Sigmoid colon (tissue), 7 donors: ENCODE results near the gene COL4A1. TPM values are rescaled to one million over a fixed set of nuclear protein-coding genes. Genes with fewer than 3 reads are reported as not detected.

Experiments used
- DNase-seq: peaks from one replicate; pipeline ENCODE4 v3.0.0-alpha.2; 2019
- H3K27ac ChIP-seq, 4 donors: fragments of 200-600 bp; sonication (generic); one replicate each; pipeline ENCODE4 v1.5.1; 2016 to 2019; ENCODE audit warnings: mild to moderate bottlenecking in 1 of 4
- H3K27me3 ChIP-seq, 3 donors: fragments of 200-600 bp; sonication (generic); one replicate each; pipeline ENCODE4 v1.5.1; 2019; ENCODE audit warnings: mild to moderate bottlenecking in 1 of 3
- H3K36me3 ChIP-seq, 4 donors: fragments of 200-600 bp; sonication (generic); one replicate each; pipeline ENCODE4 v1.5.1; 2016 to 2019
- H3K4me1 ChIP-seq, 4 donors: fragments of 200-600 bp; sonication (generic); one replicate each; pipeline ENCODE4 v1.5.1; 2017 to 2019
- H3K4me3 ChIP-seq, 4 donors: fragments of 200-600 bp; sonication (generic); one replicate each; pipeline ENCODE4 v1.5.1; 2017 to 2019; ENCODE audit warnings: mild to moderate bottlenecking in 2 of 4, moderate library complexity in 1 of 4
- H3K9me3 ChIP-seq, 4 donors: fragments of 200-600 bp in 3 of 4; sonication (generic) in 3 of 4; one replicate each; pipeline versions ENCODE4 v1.5.1 to v1.6.1; 2013 to 2019
- EP300 ChIP-seq, 4 donors: sonication (generic); formaldehyde crosslinking; IDR thresholded peaks; one replicate each; pipeline ENCODE4 v1.6.1; 2017; ENCODE audit warnings: antibody characterized with exemption in 4 of 4
- POLR2A ChIP-seq, 2 donors: fragments of 450-650 bp; IDR thresholded peaks; one replicate each; pipeline ENCODE4 v1.6.1; 2016; ENCODE audit warnings: antibody characterized with exemption in 2 of 2, mild to moderate bottlenecking in 2 of 2, moderate library complexity in 2 of 2
- POLR2AphosphoS5 ChIP-seq, 4 donors: sonication (generic); formaldehyde crosslinking; IDR thresholded peaks; one replicate each; pipeline ENCODE4 v1.6.1; 2017; ENCODE audit warnings: antibody characterized with exemption in 4 of 4
- WGBS, 2 donors: extraction: QIAGEN DNeasy Blood & Tissue Kit; methylation state at CpG; one replicate each; pipeline ENCODE4 v1.1.7; 2013; 5-methylcytosine and 5-hydroxymethylcytosine counted together
- intact Hi-C: fragments of 100-400 bp; cut with DNase I; formaldehyde crosslinking; loops from one replicate; pipeline ENCODE4 v1.15.1; 2023
- polyA plus RNA-seq, 3 donors: library from polyadenylated mRNA; stranded (reverse); fragments of 200-250 nt; gene quantifications; one replicate each; pipeline ENCODE4 v1.2.3, GENCODE V29; 2013
- total RNA-seq, 4 donors: library from RNA; depleted of rRNA; stranded (reverse); fragments of >200 nt; gene quantifications; one replicate each; pipeline ENCODE4 v1.1.0, GENCODE V29; 2016
- TF ChIP-seq, protein P1 (sequence below), 4 experiments: fragments of 450-650 bp in 3 of 4; fragments of 200-600 bp in 1 of 4; IDR thresholded peaks; one replicate each; pipeline ENCODE4 v1.5.1; 2016 to 2019; ENCODE audit warnings: antibody characterized with exemption in 4 of 4, mild to moderate bottlenecking in 3 of 4, moderate library complexity in 2 of 4
- donor health status: healthy with polysubstance abuse.
- donor health status: Bipolar disorder and iron deficiency.
- donor health status: healthy.

The COL4A1 gene
- total and polyA plus RNA-seq, 7 donors, result 9.2 to 598 (median 235) TPM

DNA sequence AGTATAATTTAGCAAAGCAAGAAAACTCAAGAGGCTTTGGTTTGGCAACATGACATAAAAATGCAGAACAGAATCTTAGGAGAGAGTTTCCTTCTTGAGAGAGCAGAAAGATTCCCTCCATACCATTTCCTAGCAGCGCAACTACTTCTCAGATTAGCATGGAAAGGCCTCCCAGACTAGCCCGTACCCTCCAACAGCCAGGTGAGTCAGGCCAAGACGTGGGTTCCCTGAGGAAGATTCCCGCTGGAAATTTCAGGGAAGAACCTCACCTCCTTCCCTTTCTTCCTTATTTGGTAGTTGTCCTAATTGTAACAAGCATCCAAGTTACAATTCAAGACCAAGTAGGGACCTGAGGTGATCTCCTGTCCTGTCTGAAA is 12.4 kb upstream of the COL4A1 start:
- H3K4me3 ChIP-seq, result no peak overlapping the region
- intact Hi-C loops, result no loop called here
- H3K27ac ChIP-seq, result peak overlapping the region; percentile 88 to 100 (median 94)

DNA sequence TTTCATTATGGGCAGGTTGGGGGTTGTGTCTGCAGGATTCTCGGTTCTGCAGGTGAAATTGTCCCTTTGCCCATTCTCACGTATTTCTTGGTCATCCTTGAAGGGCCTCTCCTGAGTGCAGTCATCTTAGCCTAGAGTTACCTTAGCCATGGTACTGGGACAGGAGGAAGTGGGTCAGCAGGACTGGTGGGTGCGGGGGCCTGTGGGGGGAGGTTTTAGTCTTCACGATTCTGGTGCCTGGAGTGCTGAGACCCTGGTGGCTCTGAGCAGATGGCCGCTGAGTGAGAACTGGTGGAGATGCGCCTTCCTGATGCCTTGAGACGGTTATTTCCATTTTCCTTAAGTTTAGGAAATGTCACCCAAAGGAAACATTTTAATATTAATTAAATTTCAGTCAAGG is 12.0 kb upstream of the COL4A1 start:
- H3K4me1 ChIP-seq, result peaks cover 0 to 99% (median 96%) of the 10 kb centered on the region in 4 donors
- no peaks in the 10 kb centered on the region for H3K9me3 ChIP-seq
- 78 to 79% methylated on average over 7 of the region's 7 CpGs for WGBS, 2 donors
- H3K4me3 ChIP-seq, result no peak overlapping the region
- DNase-seq, result no peak
- H3K27ac ChIP-seq, result peak overlapping the region; percentile 88 to 100 (median 94)
- intact Hi-C loops, result no loop called here
- peaks cover 0 to 17% (median 8%) of the 10 kb centered on the region in 4 donors for H3K36me3 ChIP-seq
- TF ChIP-seq EP300 (IDR thresholded peaks at IDR 0.05), result no peak
- no peak for TF ChIP-seq POLR2AphosphoS5 (IDR thresholded peaks at IDR 0.05)
- TF ChIP-seq POLR2A (IDR thresholded peaks at IDR 0.05), result no peak
- TF ChIP-seq, protein P1, sequence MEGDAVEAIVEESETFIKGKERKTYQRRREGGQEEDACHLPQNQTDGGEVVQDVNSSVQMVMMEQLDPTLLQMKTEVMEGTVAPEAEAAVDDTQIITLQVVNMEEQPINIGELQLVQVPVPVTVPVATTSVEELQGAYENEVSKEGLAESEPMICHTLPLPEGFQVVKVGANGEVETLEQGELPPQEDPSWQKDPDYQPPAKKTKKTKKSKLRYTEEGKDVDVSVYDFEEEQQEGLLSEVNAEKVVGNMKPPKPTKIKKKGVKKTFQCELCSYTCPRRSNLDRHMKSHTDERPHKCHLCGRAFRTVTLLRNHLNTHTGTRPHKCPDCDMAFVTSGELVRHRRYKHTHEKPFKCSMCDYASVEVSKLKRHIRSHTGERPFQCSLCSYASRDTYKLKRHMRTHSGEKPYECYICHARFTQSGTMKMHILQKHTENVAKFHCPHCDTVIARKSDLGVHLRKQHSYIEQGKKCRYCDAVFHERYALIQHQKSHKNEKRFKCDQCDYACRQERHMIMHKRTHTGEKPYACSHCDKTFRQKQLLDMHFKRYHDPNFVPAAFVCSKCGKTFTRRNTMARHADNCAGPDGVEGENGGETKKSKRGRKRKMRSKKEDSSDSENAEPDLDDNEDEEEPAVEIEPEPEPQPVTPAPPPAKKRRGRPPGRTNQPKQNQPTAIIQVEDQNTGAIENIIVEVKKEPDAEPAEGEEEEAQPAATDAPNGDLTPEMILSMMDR (IDR thresholded peaks at IDR 0.05), result no peak
- no peaks in the 10 kb centered on the region for H3K27me3 ChIP-seq

More for the DNA sequence above, 12.4 kb upstream of the COL4A1 start:
- Histone ChIP-seq H3K9me3 (no peaks in the 10 kb centered on the region), H3K36me3 (peaks cover 0 to 17% (median 8%) of the 10 kb centered on the region in 4 donors), H3K27me3 (no peaks in the 10 kb centered on the region), H3K4me1 (peaks cover 0 to 99% (median 96%) of the 10 kb centered on the region in 4 donors)
- TF ChIP-seq, protein P1 (IDR thresholded peaks at IDR 0.05), result no peak
- TF ChIP-seq POLR2A (IDR thresholded peaks at IDR 0.05) (no peak), POLR2AphosphoS5 (IDR thresholded peaks at IDR 0.05) (no peak), EP300 (IDR thresholded peaks at IDR 0.05) (no peak)
- DNase-seq, result no peak
- 76% methylated on average over 4 of the region's 4 CpGs for WGBS, 2 donors

DNA sequence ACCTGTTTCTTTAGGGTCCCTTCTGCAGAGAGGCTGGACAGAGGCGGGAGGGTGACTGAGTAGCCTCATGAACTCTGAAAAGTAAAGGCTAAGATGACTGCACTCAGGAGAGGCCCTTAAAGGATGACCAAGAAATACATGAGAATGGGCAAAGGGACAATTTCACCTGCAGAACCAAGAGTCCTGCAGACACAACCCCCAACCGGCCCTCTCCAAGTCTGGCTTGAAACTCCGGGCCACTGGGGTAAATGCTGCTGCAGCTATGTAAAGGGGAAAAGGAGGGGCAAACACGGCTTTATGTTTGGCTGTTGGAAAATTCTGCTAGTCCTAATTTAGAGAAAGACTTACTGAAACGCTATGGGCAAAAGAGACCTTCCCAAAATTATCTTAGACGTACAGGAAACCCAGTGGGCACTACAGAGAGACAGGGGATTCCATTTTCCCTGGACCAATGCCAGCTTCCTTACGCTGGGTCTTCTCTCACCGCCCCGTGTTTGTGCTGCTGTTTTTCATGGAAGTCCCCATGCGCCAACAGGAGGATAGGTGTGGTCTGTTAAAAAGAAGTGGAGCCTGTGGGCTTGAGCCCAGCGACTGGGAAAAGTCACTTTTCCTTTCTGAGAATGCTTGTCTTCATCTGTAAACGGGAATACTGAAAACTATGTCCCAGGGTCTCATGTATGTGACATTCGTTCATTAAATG is 10.7 kb upstream of the COL4A1 start:
- no peaks in the 10 kb centered on the region for H3K9me3 ChIP-seq
- no peak for TF ChIP-seq EP300 (IDR thresholded peaks at IDR 0.05)
- TF ChIP-seq POLR2AphosphoS5 (IDR thresholded peaks at IDR 0.05), result peak in 2 of 4 donors; percentile 33 to 43
- no peak for DNase-seq
- H3K36me3 ChIP-seq, result peaks cover 0 to 17% (median 8%) of the 10 kb centered on the region in 4 donors
- H3K4me1 ChIP-seq, result peaks cover 0 to 96% (median 93%) of the 10 kb centered on the region in 4 donors
- H3K27me3 ChIP-seq, result no peaks in the 10 kb centered on the region
- intact Hi-C loops, result no loop called here
- H3K27ac ChIP-seq, result peak overlapping the region; percentile 88 to 100 (median 94)
- H3K4me3 ChIP-seq, result no peak overlapping the region
- WGBS, 2 donors, result 79 to 90% methylated on average over 13 of the region's 13 CpGs

DNA sequence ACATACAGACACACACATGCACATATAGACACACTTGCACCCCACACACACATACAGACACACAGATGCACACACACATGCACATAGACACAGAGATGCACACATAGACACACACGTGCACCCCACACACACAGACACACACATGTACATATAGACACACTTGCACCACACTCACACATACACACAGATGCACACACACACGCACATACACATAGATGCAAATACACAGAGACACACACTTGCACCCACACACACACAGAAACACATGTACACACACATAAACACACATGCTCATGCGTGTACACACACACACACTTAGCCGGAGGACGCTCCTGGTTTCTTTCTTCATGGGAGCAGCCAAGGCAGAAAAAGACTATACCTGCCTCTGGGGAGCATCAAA is 10.1 kb upstream of the COL4A1 start:
- peaks cover 0 to 96% (median 92%) of the 10 kb centered on the region in 4 donors for H3K4me1 ChIP-seq
- WGBS, 2 donors, result 91 to 95% methylated on average over 5 of the region's 5 CpGs

DNA sequence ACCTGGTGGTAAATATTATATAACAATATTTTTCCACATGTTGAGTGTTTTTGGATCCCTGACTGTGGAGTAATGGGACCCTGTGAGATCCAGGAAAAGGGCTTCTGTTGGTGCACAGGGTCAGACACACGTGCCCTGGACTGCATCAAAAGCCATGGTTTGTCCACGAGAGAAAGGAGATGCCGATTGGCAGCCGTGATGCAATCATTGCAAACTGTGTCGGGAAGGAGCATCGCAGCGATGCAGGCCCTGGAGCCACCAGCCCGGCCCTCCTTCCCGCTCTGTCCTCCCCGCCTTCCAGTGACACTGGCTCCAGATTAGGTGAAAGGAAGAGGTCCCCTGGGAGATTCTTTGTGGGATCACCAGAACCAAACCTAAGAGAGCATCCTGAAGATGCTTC is 9.2 kb upstream of the COL4A1 start:
- H3K9me3 ChIP-seq, result no peaks in the 10 kb centered on the region
- no peaks in the 10 kb centered on the region for H3K27me3 ChIP-seq
- peaks cover 0 to 96% (median 92%) of the 10 kb centered on the region in 4 donors for H3K4me1 ChIP-seq
- TF ChIP-seq EP300 (IDR thresholded peaks at IDR 0.05), result no peak
- TF ChIP-seq, protein P1 (IDR thresholded peaks at IDR 0.05), result no peak
- TF ChIP-seq POLR2A (IDR thresholded peaks at IDR 0.05), result no peak
- TF ChIP-seq POLR2AphosphoS5 (IDR thresholded peaks at IDR 0.05), result no peak
- intact Hi-C loops, result no loop called here
- WGBS, 2 donors, result 88 to 95% methylated on average over 10 of the region's 10 CpGs
- peak; percentile 65 for DNase-seq
- H3K4me3 ChIP-seq, result no peak overlapping the region
- H3K27ac ChIP-seq, result peak overlapping the region; percentile 77 to 100 (median 87)
- peaks cover 0 to 22% (median 8%) of the 10 kb centered on the region in 4 donors for H3K36me3 ChIP-seq

More for the DNA sequence above, 10.1 kb upstream of the COL4A1 start:
- H3K27ac ChIP-seq, result peak overlapping the region in 3 of 4 donors; percentile 88 to 100 (median 95)
- intact Hi-C loops, result no loop called here
- TF ChIP-seq POLR2A (IDR thresholded peaks at IDR 0.05) (no peak), POLR2AphosphoS5 (IDR thresholded peaks at IDR 0.05) (peak in 3 of 4 donors; percentile 22 to 40 (median 27))
- no peaks in the 10 kb centered on the region for H3K9me3 ChIP-seq
- H3K27me3 ChIP-seq, result no peaks in the 10 kb centered on the region
- H3K36me3 ChIP-seq, result peaks cover 0 to 17% (median 8%) of the 10 kb centered on the region in 4 donors
- no peak for DNase-seq
- no peak overlapping the region for H3K4me3 ChIP-seq
